Motor neuron (in vitro differentiated cells): ENCODE data around the gene IL19. TPM values are rescaled to one million over a fixed set of nuclear protein-coding genes. Genes with fewer than 3 reads are reported as not detected.

Experiments used
- ATAC-seq, 8 experiments: fragments of 200-7000 bp; cut with Tn5 transposase; replicated peaks in 6 of 8; 2 replicates each; pipeline ENCODE4 v1.8.0; 2021; ENCODE audit warnings: mild to moderate bottlenecking in 8 of 8, moderate library complexity in 8 of 8
- H3K27ac ChIP-seq, 2 donors: fragments of 250-450 bp; sonication (Bioruptor Pico); 2 replicates each; pipeline ENCODE4 v1.9.0; 2021; ENCODE audit warnings: antibody characterized with exemption in 2 of 2, mild to moderate bottlenecking in 2 of 2, moderate library complexity in 1 of 2
- H3K4me1 ChIP-seq, 2 donors: fragments of 250-450 bp; sonication (Bioruptor Pico); replicated peaks in 1 of 2; 2 replicates each; pipeline ENCODE4 v1.6.1; 2021; ENCODE audit warnings: antibody characterized with exemption in 2 of 2, mild to moderate bottlenecking in 2 of 2, moderate library complexity in 1 of 2
- H3K4me3 ChIP-seq, 5 donors: fragments of 250-450 bp; sonication (Bioruptor Pico); 2 replicates each; pipeline ENCODE4 v1.9.0; 2021; ENCODE audit warnings: antibody characterized with exemption in 5 of 5, mild to moderate bottlenecking in 5 of 5, moderate library complexity in 4 of 5
- WGBS, 10 experiments: fragments of 450-650 bp; shearing (Covaris generic); methylation state at CpG; one replicate each; pipeline ENCODE4 v1.0.0; 2022; 5-methylcytosine and 5-hydroxymethylcytosine counted together
- in situ Hi-C, 9 experiments: fragments of 400-800 bp; cut with MboI; loops; one replicate each; pipeline ENCODE4 v1.15.0; 2021; ENCODE audit warnings: low sequenced_read_pairs in 9 of 9, low pct_unique_long_range_greater_than_20kb in 2 of 9; ENCODE audit not compliant: unreplicated experiment in 9 of 9
- total RNA-seq, 8 experiments: library from RNA; unstranded; fragments of 300-600 nt; gene quantifications; 2 replicates each; pipeline versions ENCODE4 v1.2.3 to v1.2.4, GENCODE V29; 2022

The IL19 gene, protein sequence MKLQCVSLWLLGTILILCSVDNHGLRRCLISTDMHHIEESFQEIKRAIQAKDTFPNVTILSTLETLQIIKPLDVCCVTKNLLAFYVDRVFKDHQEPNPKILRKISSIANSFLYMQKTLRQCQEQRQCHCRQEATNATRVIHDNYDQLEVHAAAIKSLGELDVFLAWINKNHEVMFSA
- 1 to 10 TPM in 1 of 8 experiments, under 1 TPM in 4, not detected in 3; 0.27 to 2.5 (median 0.81) TPM for total RNA-seq

DNA sequence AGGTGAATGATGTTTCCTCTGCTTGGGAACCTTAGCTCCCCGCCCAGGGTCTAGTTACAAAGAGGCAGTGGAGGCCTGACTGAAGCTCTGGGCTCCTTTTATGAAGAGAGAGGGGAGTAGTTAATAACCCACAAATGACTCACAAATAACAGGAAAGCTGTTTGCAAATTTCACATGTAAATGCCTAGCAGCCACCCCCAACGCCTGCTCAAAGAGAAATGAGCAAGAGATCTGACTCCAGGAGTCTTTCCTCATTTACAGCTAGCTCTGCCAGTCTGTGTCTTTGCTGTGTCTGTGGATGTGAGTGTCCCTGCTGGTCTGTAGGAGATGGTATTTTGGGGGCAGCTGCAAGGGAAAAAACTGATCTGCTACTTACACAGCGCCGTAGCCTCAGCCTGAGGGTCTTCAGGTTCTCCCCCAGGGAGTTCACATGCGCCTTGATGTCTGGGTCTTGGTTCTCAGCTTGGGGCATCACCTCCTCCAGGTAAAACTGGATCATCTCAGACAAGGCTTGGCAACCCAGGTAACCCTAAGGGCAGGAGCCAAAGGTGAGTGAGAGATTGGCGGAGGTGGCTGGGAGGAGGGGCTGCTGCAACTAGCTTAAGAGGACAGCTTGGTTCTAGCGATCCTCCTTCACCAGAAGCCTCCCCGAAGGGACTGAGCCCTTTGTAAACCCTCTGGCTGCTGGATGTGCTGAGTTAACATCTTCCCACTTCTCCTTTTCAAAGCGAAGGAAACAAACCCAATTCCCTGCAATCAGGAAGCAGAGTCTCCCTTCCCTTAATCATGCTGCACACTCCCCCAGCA lies at the start of gene IL19:
IL19 (plus strand) TSS at position 243 of the 807 bp plus-strand sequence. CDS start 65,890 bp downstream, outside the sequence.
- ATAC-seq: peak; percentile 16 to 96 (median 71)
- WGBS, 10 experiments: 0 to 100% (median 71%) methylated on average over 1 to 8 of the region's 9 CpGs; no CpG with 5 or more reads in 1 of the 10 experiments
- in situ Hi-C loops: no loop called here
- H3K4me1 ChIP-seq: peaks cover 17 to 23% of the 10 kb centered on the region in 2 donors
- no peak within 1 kb of the TSS for H3K27ac ChIP-seq
- H3K4me3 ChIP-seq: no peak within 1 kb of the TSS

DNA sequence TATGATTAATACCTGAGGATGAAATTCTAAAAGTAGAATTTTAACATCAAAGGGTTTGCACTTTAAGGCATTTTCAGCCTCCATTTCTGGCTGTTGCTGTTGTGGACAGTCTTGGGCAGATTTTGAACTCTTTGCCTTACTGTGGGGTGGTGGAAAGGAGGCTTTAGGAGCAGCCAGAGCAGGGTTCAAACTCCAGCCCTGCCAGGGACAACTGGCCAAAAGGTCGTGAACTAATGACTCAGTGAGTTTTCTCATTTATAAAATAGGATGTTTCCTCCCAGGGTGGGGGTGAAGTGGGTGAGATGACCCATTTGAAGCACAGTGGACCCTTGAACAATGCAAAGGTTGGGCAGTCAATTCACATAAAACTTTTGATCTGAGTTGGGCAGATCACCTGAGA lies 49.1 kb upstream of the IL19 start:
- Histone ChIP-seq H3K27ac (no peak overlapping the region), H3K4me3 (no peak overlapping the region), H3K4me1 (peaks cover 0 to 4% of the 10 kb centered on the region in 2 donors)
- ATAC-seq: no peak
- 60 to 100% (median 82%) methylated on average over 1 of the region's 1 CpG; no CpG with 5 or more reads in 6 of the 10 experiments for WGBS, 10 experiments
- in situ Hi-C loops: no loop called here

DNA sequence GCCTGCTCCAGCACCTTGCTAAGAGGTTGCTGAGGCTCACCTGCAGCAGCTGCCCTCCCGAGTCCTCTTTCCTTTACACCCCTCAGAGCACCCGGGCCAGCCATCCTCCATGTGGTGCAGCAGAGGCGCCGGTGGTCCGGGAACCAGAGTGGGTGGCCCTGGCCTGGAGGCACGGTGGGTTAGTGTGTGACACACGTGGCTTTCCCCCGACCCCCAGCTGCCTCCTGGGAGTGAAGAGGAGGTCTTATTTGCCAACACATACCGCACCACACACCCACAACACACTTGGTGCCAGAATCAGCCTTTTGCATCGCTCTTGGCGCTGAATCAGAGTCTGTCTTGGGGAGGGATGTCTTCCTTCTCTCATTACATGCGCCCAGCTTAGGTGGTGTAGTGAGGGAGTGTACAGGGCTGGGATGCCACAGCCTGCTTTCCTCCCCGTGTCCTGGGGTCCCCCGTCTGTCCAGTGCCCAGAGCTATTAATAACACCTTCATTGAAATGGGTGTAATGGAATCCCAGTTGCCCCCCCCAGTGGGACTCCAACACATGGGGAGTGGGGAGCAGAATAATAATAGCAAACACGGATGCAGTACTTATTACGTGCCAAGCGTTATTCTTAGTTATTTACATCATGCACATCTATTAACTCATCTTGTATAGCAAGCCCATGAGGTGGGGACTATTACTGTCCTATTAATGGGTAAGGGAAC lies 47.7 kb upstream of the IL19 start:
- no peak for ATAC-seq
- Histone ChIP-seq H3K27ac (no peak overlapping the region), H3K4me1 (peaks cover 2 to 7% of the 10 kb centered on the region in 2 donors), H3K4me3 (no peak overlapping the region)
- WGBS, 10 experiments: 86 to 100% (median 94%) methylated on average over 2 to 8 of the region's 17 CpGs; no CpG with 5 or more reads in 4 of the 10 experiments
- in situ Hi-C loops: no loop called here

GRCh38 chr1:206723462-206723804 lies 47.1 kb upstream of the IL19 start:
- Histone ChIP-seq H3K4me1 (peaks cover 3 to 6% of the 10 kb centered on the region in 2 donors), H3K27ac (no peak overlapping the region)
- ATAC-seq: no peak

DNA sequence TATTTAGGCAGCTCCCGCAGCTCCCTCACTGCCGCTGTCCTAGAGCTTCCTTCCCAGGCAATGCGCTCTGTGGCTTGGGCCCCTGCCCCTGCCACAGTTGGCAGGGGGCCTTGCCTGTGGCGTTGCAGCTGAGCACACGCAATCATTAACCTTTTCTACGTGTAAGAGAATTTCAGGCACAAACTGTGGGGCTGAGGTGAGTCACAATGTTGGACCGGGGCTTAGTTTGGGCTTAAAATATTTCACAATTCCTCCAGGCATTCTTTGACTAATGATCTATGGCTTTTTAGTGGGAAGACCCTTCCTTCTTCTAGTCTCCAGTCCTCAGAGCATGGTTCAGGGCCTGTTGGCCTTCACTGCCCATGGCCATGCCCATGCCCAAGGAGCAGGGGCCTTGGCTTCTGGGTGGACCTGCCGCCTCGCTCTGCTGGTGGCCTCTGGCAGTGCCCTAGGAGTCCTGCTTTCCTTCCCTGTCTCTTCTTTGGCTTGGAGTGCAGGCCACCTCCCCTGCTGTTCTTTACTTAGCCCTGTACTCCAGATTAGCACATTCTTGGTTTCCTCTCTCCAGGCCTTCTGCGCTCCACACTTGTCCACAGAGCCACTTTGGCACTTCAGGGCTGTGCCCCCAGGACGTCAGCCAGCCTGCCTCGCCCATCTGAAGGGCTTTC lies 46.6 kb upstream of the IL19 start:
- in situ Hi-C loops: no loop called here
- H3K4me1 ChIP-seq: peaks cover 3 to 4% of the 10 kb centered on the region in 2 donors
- ATAC-seq: peak in 5 of 8 experiments; percentile 11 to 63 (median 55)
- H3K27ac ChIP-seq: no peak overlapping the region
- no peak overlapping the region for H3K4me3 ChIP-seq
- WGBS, 10 experiments: 13 to 90% (median 72%) methylated on average over 2 to 12 of the region's 12 CpGs; no CpG with 5 or more reads in 1 of the 10 experiments

More at GRCh38 chr1:206723462-206723804, 47.1 kb upstream of the IL19 start:
- in situ Hi-C loops: no loop called here
- WGBS, 10 experiments: 64 to 100% (median 73%) methylated on average over 2 to 3 of the region's 4 CpGs; no CpG with 5 or more reads in 5 of the 10 experiments
- no peak overlapping the region for H3K4me3 ChIP-seq

DNA sequence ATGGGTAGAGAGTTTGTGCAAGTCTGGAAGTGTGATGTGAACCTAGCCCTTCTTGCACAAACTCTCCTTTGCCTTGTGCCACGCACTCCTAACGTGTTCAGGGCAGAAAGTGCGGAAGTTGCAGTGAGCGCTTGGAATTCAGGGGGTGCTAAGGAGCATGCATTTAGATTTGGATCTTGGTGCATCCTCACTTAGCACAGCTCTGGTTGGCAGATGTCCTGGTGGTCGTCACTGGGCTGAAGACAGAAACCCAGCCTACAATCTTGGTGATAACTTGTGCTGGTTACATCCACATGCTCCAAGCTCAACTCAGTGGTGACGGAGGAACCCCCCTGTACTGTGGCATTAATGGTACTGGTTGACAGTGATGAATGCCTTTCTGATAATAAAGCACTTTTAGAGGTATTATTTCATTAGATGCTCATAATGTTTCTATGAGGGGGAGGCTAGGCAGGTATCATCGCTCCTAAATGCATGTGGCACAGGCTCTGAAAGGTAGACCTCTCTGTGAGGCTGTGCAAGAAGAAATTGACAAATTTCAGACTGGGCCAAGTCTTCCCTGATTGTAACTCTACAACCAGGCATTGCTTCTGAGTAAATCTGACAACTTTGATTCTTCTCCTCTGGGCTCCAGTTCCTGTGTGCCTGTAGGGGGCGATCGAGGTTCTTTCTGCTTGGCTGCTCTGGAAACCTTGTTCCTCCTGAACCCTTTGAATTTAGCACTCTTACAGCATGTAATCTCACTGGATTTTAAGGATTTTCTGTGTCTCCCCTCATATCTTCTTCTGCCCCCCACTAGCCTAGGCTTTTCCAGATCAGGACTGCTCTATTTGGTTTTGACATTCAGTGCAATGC lies 45.2 kb upstream of the IL19 start:
- Histone ChIP-seq H3K4me1 (peaks cover 3 to 4% of the 10 kb centered on the region in 2 donors), H3K27ac (no peak overlapping the region), H3K4me3 (no peak overlapping the region)
- ATAC-seq: peak in 4 of 8 experiments; percentile 7 to 36 (median 16)
- in situ Hi-C loops: loop anchor here in 2 of 9 experiments (25.0 kb wide), 1 partner anchor 187 kb away; the partner anchor contains the start of gene FCMR (in 2 of the 2)
- 0 to 100% (median 71%) methylated on average over 1 to 9 of the region's 9 CpGs; no CpG with 5 or more reads in 2 of the 10 experiments for WGBS, 10 experiments

DNA sequence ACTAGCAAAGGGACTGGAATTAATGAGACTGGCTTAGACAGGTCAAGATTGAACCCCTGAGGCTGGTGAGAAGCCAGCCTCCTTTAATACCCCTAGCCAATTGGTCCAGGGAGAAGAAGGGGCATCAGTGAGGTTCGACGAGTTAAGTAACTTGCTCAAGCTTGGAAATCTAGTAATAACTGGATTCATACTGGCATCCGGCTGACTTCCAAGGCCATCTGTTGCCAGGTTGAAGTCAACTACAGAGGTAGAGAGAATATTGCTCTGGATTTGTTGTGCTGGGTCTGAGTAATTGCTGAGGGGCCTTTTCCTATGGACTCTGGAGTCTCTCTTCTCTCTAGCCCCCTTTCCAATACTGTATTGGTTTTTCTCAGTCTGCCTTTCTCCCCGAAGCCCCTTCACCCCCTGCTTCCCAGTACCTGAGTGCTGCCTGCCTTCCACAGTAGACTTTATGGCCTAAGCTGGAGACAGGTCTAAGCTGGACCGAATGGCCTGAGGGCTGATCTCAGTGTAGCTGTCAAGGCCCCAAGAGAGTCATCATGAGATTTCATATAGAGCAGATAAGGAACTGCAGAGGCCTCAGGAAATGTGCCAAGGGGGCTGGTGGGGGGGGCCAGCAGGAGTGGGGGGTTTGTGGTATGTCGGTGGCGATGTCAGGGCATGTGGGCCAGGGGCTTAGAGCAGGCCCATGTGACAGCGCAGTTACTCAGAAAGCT lies 42.4 kb upstream of the IL19 start:
- ATAC-seq: peak in 4 of 8 experiments; percentile 8 to 73 (median 46)
- in situ Hi-C loops: loop anchor here in 2 of 9 experiments (25.0 kb wide), 1 partner anchor 184 kb away; the partner anchor contains the start of gene FCMR (in 2 of the 2)
- 92 to 100% (median 100%) methylated on average over 1 to 7 of the region's 8 CpGs; no CpG with 5 or more reads in 4 of the 10 experiments for WGBS, 10 experiments

DNA sequence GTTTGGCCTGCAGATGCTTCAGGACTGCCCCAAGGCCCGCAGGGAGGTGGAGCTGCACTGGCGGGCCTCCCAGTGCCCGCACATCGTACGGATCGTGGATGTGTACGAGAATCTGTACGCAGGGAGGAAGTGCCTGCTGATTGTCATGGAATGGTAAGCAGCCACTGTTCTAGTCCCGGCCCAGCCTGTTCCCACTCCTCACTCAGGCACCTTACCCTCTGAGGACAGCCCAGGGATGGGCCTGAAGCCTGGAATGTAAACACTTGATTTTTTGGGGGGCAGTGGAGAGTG lies 41.9 kb upstream of the IL19 start:
- Histone ChIP-seq H3K4me3 (no peak overlapping the region), H3K27ac (no peak overlapping the region), H3K4me1 (peaks cover 3 to 4% of the 10 kb centered on the region in 2 donors)
- in situ Hi-C loops: loop anchor here in 2 of 9 experiments (25.0 kb wide), 1 partner anchor 184 kb away; the partner anchor contains the start of gene FCMR (in 2 of the 2)
- 94 to 100% (median 94%) methylated on average over 1 to 9 of the region's 9 CpGs; no CpG with 5 or more reads in 7 of the 10 experiments for WGBS, 10 experiments
- ATAC-seq: peak in 2 of 8 experiments; percentile 11 to 20

More for the DNA sequence above, 42.4 kb upstream of the IL19 start:
- Histone ChIP-seq H3K4me1 (peaks cover 3 to 4% of the 10 kb centered on the region in 2 donors), H3K27ac (no peak overlapping the region), H3K4me3 (no peak overlapping the region)

GRCh38 chr1:206729050-206729449 lies 41.5 kb upstream of the IL19 start:
- in situ Hi-C loops: loop anchor here in 2 of 9 experiments (25.0 kb wide), 1 partner anchor 183 kb away; the partner anchor contains the start of gene FCMR (in 2 of the 2)
- no peak overlapping the region for H3K27ac ChIP-seq
- ATAC-seq: no peak

GRCh38 chr1:206729507-206729906 lies 41.1 kb upstream of the IL19 start:
- in situ Hi-C loops: loop anchor here in 2 of 9 experiments (25.0 kb wide), 1 partner anchor 183 kb away; the partner anchor contains the start of gene FCMR (in 2 of the 2)
- 78 to 100% (median 96%) methylated on average over 1 to 3 of the region's 3 CpGs; no CpG with 5 or more reads in 3 of the 10 experiments for WGBS, 10 experiments
- no peak overlapping the region for H3K4me3 ChIP-seq

More at GRCh38 chr1:206729050-206729449, 41.5 kb upstream of the IL19 start:
- peaks cover 3 to 4% of the 10 kb centered on the region in 2 donors for H3K4me1 ChIP-seq
- H3K4me3 ChIP-seq: no peak overlapping the region
- 83 to 100% (median 95%) methylated on average over 1 to 4 of the region's 6 CpGs; no CpG with 5 or more reads in 6 of the 10 experiments for WGBS, 10 experiments

DNA sequence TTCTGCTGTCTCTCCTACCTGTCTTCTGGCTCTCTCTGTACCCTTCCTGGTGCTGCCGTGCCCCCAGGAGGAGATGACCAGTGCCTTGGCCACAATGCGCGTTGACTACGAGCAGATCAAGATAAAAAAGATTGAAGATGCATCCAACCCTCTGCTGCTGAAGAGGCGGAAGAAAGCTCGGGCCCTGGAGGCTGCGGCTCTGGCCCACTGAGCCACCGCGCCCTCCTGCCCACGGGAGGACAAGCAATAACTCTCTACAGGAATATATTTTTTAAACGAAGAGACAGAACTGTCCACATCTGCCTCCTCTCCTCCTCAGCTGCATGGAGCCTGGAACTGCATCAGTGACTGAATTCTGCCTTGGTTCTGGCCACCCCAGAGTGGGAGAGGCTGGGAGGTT lies 38.1 kb upstream of the IL19 start:
- in situ Hi-C loops: loop anchor here in 2 of 9 experiments (25.0 kb wide), 1 partner anchor 180 kb away; the partner anchor contains the start of gene FCMR (in 2 of the 2)
- no peak overlapping the region for H3K4me3 ChIP-seq
- ATAC-seq: no peak
- H3K27ac ChIP-seq: no peak overlapping the region
- whole genome bisulfite sequencing, 10 experiments: 70 to 97% (median 89%) methylated on average over 2 to 11 of the region's 11 CpGs; no CpG with 5 or more reads in 6 of the 10 experiments
- peaks cover 3 to 4% of the 10 kb centered on the region in 2 donors for H3K4me1 ChIP-seq

More at GRCh38 chr1:206729507-206729906, 41.1 kb upstream of the IL19 start:
- H3K27ac ChIP-seq: no peak overlapping the region
- no peak for ATAC-seq
- peaks cover 3 to 4% of the 10 kb centered on the region in 2 donors for H3K4me1 ChIP-seq
